IMR-90 (cell line): ENCODE results near the gene ABCA4. TPM values are rescaled to one million over a fixed set of nuclear protein-coding genes. Genes with fewer than 3 reads are reported as not detected.

Source experiments
- ATAC-seq: fragments of 200-7000 bp; cut with Tn5 transposase; 2 replicates; pipeline ENCODE4 v1.9.1; 2020; ENCODE audit warnings: low read depth, mild to moderate bottlenecking, moderate library complexity
- BruUV-seq: library from RNA; stranded (reverse); fragments of 400-500 nt; replicated peaks from 2 replicates; lab custom pipeline; 2021; lab: Mats Ljungman, UMichigan
- CTCF ChIA-PET: fragments of 300-600 bp; formaldehyde crosslinking; extraction: SDS; loops from one replicate; lab custom pipeline; 2021; ENCODE audit warnings: antibody characterized with exemption; lab: Yijun Ruan, JAX
- POLR2A ChIA-PET: fragments of 300-600 bp; sonication (Branson Sonifier 250); formaldehyde crosslinking; loops from one replicate; lab custom pipeline; 2022; ENCODE audit warnings: antibody characterized with exemption; ENCODE audit not compliant: unreplicated experiment; lab: Charles Lee
- DNase-seq: peaks from one replicate; pipeline ENCODE4 v3.0.0; 2013
- H2AFZ ChIP-seq: replicated peaks from 2 replicates; pipeline ENCODE3; 2013; ENCODE audit warnings: low read length, mild to moderate bottlenecking; ENCODE audit not compliant: poor library complexity
- H2AK5ac ChIP-seq: 2 replicates; pipeline ENCODE4 v1.6.1; 2013; ENCODE audit warnings: low read depth, low read length, inconsistent platforms
- H2AK9ac ChIP-seq: replicated peaks from 2 replicates; pipeline ENCODE3; 2013; ENCODE audit warnings: mild to moderate bottlenecking, low read depth, low read length, moderate library complexity; ENCODE audit not compliant: poor library complexity
- H2BK120ac ChIP-seq: 2 replicates; pipeline ENCODE4 v1.6.1; 2013; ENCODE audit warnings: low read depth, low read length, inconsistent platforms
- H2BK15ac ChIP-seq: 3 replicates; pipeline ENCODE4 v1.6.1; 2013; ENCODE audit warnings: low read depth, low read length, inconsistent platforms
- H2BK20ac ChIP-seq: 2 replicates; pipeline ENCODE4 v1.6.1; 2013; ENCODE audit warnings: low read depth, mild to moderate bottlenecking, inconsistent platforms, low read length, moderate library complexity
- H2BK5ac ChIP-seq: 2 replicates; pipeline ENCODE4 v1.6.1; 2013; ENCODE audit warnings: mild to moderate bottlenecking, low read depth, low read length, inconsistent platforms; ENCODE audit not compliant: poor library complexity, severe bottlenecking
- H3K14ac ChIP-seq: replicated peaks from 2 replicates; pipeline ENCODE4 v1.6.1; 2013; ENCODE audit warnings: low read depth, low read length, inconsistent platforms
- H3K18ac ChIP-seq: 2 replicates; pipeline ENCODE4 v1.6.1; 2013; ENCODE audit warnings: low read depth, low read length, control low read depth
- H3K23ac ChIP-seq: 2 replicates; pipeline ENCODE4 v1.6.1; 2013; ENCODE audit warnings: low read depth, low read length, inconsistent platforms
- H3K27ac ChIP-seq: 2 replicates; pipeline ENCODE4 v1.5.1; 2013; ENCODE audit warnings: mild to moderate bottlenecking, control low read depth, low read length; ENCODE audit not compliant: insufficient read depth
- H3K27me3 ChIP-seq: 2 replicates; pipeline ENCODE4 v1.6.1; 2013; ENCODE audit warnings: low read length; ENCODE audit not compliant: control insufficient read depth, insufficient read depth
- H3K36me3 ChIP-seq: 2 replicates; pipeline ENCODE4 v1.6.1; 2013; ENCODE audit warnings: low read length, mixed read lengths; ENCODE audit not compliant: control insufficient read depth, insufficient read depth
- H3K4ac ChIP-seq: 2 replicates; pipeline ENCODE4 v1.6.1; 2013; ENCODE audit warnings: low read depth, low read length, inconsistent platforms
- H3K4me1 ChIP-seq: 2 replicates; pipeline ENCODE4 v1.6.1; 2013; ENCODE audit warnings: low read length, mixed read lengths; ENCODE audit not compliant: control insufficient read depth, insufficient read depth
- H3K4me2 ChIP-seq: 2 replicates; pipeline ENCODE4 v1.6.1; 2013; ENCODE audit warnings: low read depth, mild to moderate bottlenecking, control low read depth, low read length, moderate library complexity
- H3K4me3 ChIP-seq: 2 replicates; pipeline ENCODE4 v1.5.1; 2013; ENCODE audit warnings: low read depth, mild to moderate bottlenecking, control low read depth, low read length, moderate library complexity; ENCODE audit not compliant: insufficient read depth
- H3K56ac ChIP-seq: 2 replicates; pipeline ENCODE4 v1.6.1; 2013; ENCODE audit warnings: low read length, inconsistent platforms; ENCODE audit not compliant: insufficient read depth; ENCODE audit errors: extremely low read depth
- H3K79me1 ChIP-seq, 2 experiments: 2 replicates each; pipeline ENCODE4 v1.6.1; 2013; ENCODE audit warnings: low read length in 2 of 2, inconsistent platforms in 1 of 2, low read depth in 1 of 2
- H3K9ac ChIP-seq: 2 replicates; pipeline ENCODE4 v1.6.1; 2013; ENCODE audit warnings: low read depth, low read length, control low read depth
- H3K9me1 ChIP-seq: 2 replicates; pipeline ENCODE4 v1.6.1; 2013; ENCODE audit warnings: low read length, inconsistent platforms; ENCODE audit not compliant: insufficient read depth
- H3K9me3 ChIP-seq: 2 replicates; pipeline ENCODE4 v1.6.1; 2013; ENCODE audit warnings: low read length; ENCODE audit not compliant: control insufficient read depth, insufficient read depth
- H4K20me1 ChIP-seq: 2 replicates; pipeline ENCODE4 v1.6.1; 2013; ENCODE audit warnings: low read length, inconsistent platforms; ENCODE audit not compliant: insufficient read depth
- H4K5ac ChIP-seq: 2 replicates; pipeline ENCODE4 v1.6.1; 2013; ENCODE audit warnings: mild to moderate bottlenecking, low read depth, low read length, control low read depth
- H4K8ac ChIP-seq, 2 experiments: 2 replicates each; pipeline ENCODE4 v1.6.1; 2013; ENCODE audit warnings: low read depth in 2 of 2, low read length in 2 of 2, control low read depth in 1 of 2, inconsistent platforms in 1 of 2
- H4K91ac ChIP-seq: 2 replicates; pipeline ENCODE4 v1.6.1; 2013; ENCODE audit warnings: low read depth, low read length, inconsistent platforms; ENCODE audit not compliant: insufficient read depth
- BHLHE40 ChIP-seq: fragments of 150-350 bp; IDR thresholded peaks from 2 replicates; pipeline ENCODE4 v1.6.1; 2016; ENCODE audit warnings: mild to moderate bottlenecking, low read depth, low read length
- CHD1 ChIP-seq: IDR thresholded peaks from 2 replicates; pipeline ENCODE4 v1.6.1; 2012; ENCODE audit warnings: low read depth, low read length, improper control_type of control experiment
- CTCF ChIP-seq: conservative IDR thresholded peaks from 2 replicates; pipeline ENCODE4 v1.5.1; 2012; ENCODE audit warnings: mild to moderate bottlenecking, low read depth, low read length, improper control_type of control experiment
- MAFK ChIP-seq: IDR thresholded peaks from 2 replicates; pipeline ENCODE4 v1.6.1; 2012; ENCODE audit warnings: low read depth, low read length, improper control_type of control experiment
- MAZ ChIP-seq: IDR thresholded peaks from 2 replicates; pipeline ENCODE4 v1.6.1; 2012; ENCODE audit warnings: low read depth, mild to moderate bottlenecking, low read length, improper control_type of control experiment, moderate library complexity, borderline replicate concordance
- NFE2L2 ChIP-seq: fragments of 150-350 bp; IDR thresholded peaks from 2 replicates; pipeline ENCODE4 v1.6.1; 2016; ENCODE audit warnings: low read depth, mild to moderate bottlenecking, low read length
- POLR2A ChIP-seq: IDR thresholded peaks from 2 replicates; pipeline ENCODE4 v1.6.1; 2012; ENCODE audit warnings: mild to moderate bottlenecking, low read depth, low read length
- RAD21 ChIP-seq: IDR thresholded peaks from 2 replicates; pipeline ENCODE4 v1.6.1; 2012; ENCODE audit warnings: low read length, improper control_type of control experiment
- RCOR1 ChIP-seq: IDR thresholded peaks from 2 replicates; pipeline ENCODE4 v1.6.1; 2012; ENCODE audit warnings: mild to moderate bottlenecking, low read length, improper control_type of control experiment; ENCODE audit not compliant: insufficient replicate concordance
- RFX5 ChIP-seq: IDR thresholded peaks from 2 replicates; pipeline ENCODE4 v1.8.0; 2012; ENCODE audit warnings: low read depth, mild to moderate bottlenecking, low read length, moderate library complexity
- SMC3 ChIP-seq: fragments of 150-350 bp; IDR thresholded peaks from 2 replicates; pipeline ENCODE4 v1.6.1; 2016; ENCODE audit warnings: low read depth, mild to moderate bottlenecking, antibody characterized with exemption, low read length, moderate library complexity
- WGBS, 2 experiments: methylation state at CpG; one replicate each; pipeline versions ENCODE4 v1.1.5 to v1.1.7; 2013; ENCODE audit warnings: missing lambda C conversion rate in 2 of 2; ENCODE audit not compliant: insufficient read length in 1 of 2; ENCODE audit errors: extremely low coverage in 2 of 2; 5-methylcytosine and 5-hydroxymethylcytosine counted together
- dilution Hi-C: fragments of 300-500 bp; cut with HindIII; formaldehyde crosslinking; loops from one replicate; pipeline ENCODE4 v1.14.3; 2018; ENCODE audit warnings: low sequenced_read_pairs; ENCODE audit not compliant: unreplicated experiment
- in situ Hi-C: fragments of 300-500 bp; cut with MboI; formaldehyde crosslinking; loops from 3 replicates; pipeline ENCODE4 v1.14.3; 2019; ENCODE audit warnings: low sequenced_read_pairs, inconsistent platforms, mixed read lengths
- intact Hi-C: fragments of 100-400 bp; cut with micrococcal nuclease; formaldehyde crosslinking; loops from 2 replicates; pipeline ENCODE4 v1.10.0; 2022
- polyA plus RNA-seq, 3 experiments: library from polyadenylated mRNA; depleted of rRNA; stranded (reverse); fragments of >200 nt; gene quantifications; 2 replicates each; pipeline ENCODE4 v1.2.3, GENCODE V29; 2012; ENCODE audit warnings: low replicate concordance in 1 of 3
- total RNA-seq: library from RNA; depleted of rRNA; stranded (reverse); fragments of >200 nt; gene quantifications from 2 replicates; pipeline ENCODE4 v1.2.3, GENCODE V29; 2012
- TF ChIP-seq, protein P1 (sequence below): fragments of 150-350 bp; IDR thresholded peaks from 2 replicates; pipeline ENCODE4 v1.6.1; 2017; ENCODE audit warnings: mild to moderate bottlenecking, antibody characterized with exemption, low read length, low read depth
- TF ChIP-seq, protein P2 (sequence below): fragments of 150-350 bp; IDR thresholded peaks from 2 replicates; pipeline ENCODE4 v1.6.1; 2016; ENCODE audit warnings: low read depth, mild to moderate bottlenecking, low read length, moderate library complexity, borderline replicate concordance

Gene ABCA4
- total and polyA plus RNA-seq, 2 of the 4 experiments (the other 2 are of a cell fraction): under 0.01 to 0.36 TPM

DNA sequence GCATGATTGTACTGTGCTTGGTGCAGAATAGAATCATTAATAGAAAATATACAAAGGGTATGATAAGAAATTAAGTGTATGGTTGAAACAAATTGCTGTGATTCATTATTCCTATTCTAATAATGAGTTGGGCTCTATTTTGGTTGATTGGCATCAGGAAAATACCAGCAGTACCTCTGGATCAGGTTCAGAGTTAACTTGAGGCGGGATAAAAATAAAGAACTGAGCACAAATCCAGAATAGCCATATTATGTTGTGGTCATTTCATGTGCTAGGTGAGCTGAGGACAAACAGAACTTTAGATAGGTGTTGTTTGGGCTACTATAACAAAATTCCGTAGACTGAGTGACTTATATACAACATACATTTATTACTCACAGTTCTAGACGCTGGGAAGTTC is 151.1 kb downstream of the ABCA4 start:
- no peak overlapping the region for H2AK9ac ChIP-seq
- no peak overlapping the region for H3K56ac ChIP-seq
- 60% methylated on average over 1 of the region's 3 CpGs; no CpG with 5 or more reads in 1 of the 2 experiments for WGBS, 2 experiments
- no peak overlapping the region for H2AK5ac ChIP-seq
- H3K4ac ChIP-seq: no peak overlapping the region
- dilution Hi-C loops (no loop called here), in situ Hi-C loops (no loop called here), intact Hi-C loops (loop anchor here (1.0 kb wide), 1 partner anchor 7 kb away; no protein-coding TSS in a partner anchor)
- H4K8ac ChIP-seq: no peak overlapping the region
- DNase-seq (no peak), ATAC-seq (no peak)
- BruUV-seq: no TSS peak
- H4K20me1 ChIP-seq: no peaks in the 10 kb centered on the region
- ChIA-PET CTCF (no interaction called here), POLR2A (no interaction called here)
- no peaks in the 10 kb centered on the region; the same call in 1 of the 2 replicates for H3K27me3 ChIP-seq
- no peaks in the 10 kb centered on the region for H3K9me1 ChIP-seq
- H3K4me3 ChIP-seq: no peak overlapping the region
- H2BK120ac ChIP-seq: no peak overlapping the region
- no peak overlapping the region for H3K4me2 ChIP-seq
- H3K14ac ChIP-seq: no peak overlapping the region
- TF ChIP-seq, protein P1, sequence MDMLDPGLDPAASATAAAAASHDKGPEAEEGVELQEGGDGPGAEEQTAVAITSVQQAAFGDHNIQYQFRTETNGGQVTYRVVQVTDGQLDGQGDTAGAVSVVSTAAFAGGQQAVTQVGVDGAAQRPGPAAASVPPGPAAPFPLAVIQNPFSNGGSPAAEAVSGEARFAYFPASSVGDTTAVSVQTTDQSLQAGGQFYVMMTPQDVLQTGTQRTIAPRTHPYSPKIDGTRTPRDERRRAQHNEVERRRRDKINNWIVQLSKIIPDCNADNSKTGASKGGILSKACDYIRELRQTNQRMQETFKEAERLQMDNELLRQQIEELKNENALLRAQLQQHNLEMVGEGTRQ: no peak
- no peak for TF ChIP-seq RFX5
- no peak for TF ChIP-seq NFE2L2
- no peak for TF ChIP-seq POLR2A
- no peak for TF ChIP-seq RAD21
- no peak for TF ChIP-seq SMC3
- no peak for TF ChIP-seq RCOR1
- no peak for TF ChIP-seq BHLHE40
- TF ChIP-seq MAFK: no peak
- no peak for TF ChIP-seq CTCF
- TF ChIP-seq, protein P2, sequence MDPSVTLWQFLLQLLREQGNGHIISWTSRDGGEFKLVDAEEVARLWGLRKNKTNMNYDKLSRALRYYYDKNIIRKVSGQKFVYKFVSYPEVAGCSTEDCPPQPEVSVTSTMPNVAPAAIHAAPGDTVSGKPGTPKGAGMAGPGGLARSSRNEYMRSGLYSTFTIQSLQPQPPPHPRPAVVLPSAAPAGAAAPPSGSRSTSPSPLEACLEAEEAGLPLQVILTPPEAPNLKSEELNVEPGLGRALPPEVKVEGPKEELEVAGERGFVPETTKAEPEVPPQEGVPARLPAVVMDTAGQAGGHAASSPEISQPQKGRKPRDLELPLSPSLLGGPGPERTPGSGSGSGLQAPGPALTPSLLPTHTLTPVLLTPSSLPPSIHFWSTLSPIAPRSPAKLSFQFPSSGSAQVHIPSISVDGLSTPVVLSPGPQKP: no peak
- no peak for TF ChIP-seq MAZ
- no peak for TF ChIP-seq CHD1
- H4K5ac ChIP-seq: no peak overlapping the region
- H3K79me1 ChIP-seq: no peaks in the 10 kb centered on the region
- H3K9me3 ChIP-seq: no peaks in the 10 kb centered on the region
- H3K36me3 ChIP-seq: no peaks in the 10 kb centered on the region
- no peak overlapping the region for H2BK20ac ChIP-seq
- H2BK5ac ChIP-seq: no peak overlapping the region
- H4K91ac ChIP-seq: no peak overlapping the region
- no peak overlapping the region for H3K18ac ChIP-seq
- no peak overlapping the region for H3K27ac ChIP-seq
- H3K23ac ChIP-seq: no peak overlapping the region
- H3K9ac ChIP-seq: no peak overlapping the region
- H2BK15ac ChIP-seq: no peak overlapping the region
- H2AFZ ChIP-seq: no peak overlapping the region
- peaks cover 5% of the 10 kb centered on the region for H3K4me1 ChIP-seq
